ENCODE measurements around the gene MACO1. TPM values are rescaled to one million over a fixed set of nuclear protein-coding genes. Genes with fewer than 3 reads are reported as not detected.

MACO1 gene
- total and polyA plus RNA-seq, 2 donors from 2014 or later, result 12.1 to 19.3 TPM

DNA sequence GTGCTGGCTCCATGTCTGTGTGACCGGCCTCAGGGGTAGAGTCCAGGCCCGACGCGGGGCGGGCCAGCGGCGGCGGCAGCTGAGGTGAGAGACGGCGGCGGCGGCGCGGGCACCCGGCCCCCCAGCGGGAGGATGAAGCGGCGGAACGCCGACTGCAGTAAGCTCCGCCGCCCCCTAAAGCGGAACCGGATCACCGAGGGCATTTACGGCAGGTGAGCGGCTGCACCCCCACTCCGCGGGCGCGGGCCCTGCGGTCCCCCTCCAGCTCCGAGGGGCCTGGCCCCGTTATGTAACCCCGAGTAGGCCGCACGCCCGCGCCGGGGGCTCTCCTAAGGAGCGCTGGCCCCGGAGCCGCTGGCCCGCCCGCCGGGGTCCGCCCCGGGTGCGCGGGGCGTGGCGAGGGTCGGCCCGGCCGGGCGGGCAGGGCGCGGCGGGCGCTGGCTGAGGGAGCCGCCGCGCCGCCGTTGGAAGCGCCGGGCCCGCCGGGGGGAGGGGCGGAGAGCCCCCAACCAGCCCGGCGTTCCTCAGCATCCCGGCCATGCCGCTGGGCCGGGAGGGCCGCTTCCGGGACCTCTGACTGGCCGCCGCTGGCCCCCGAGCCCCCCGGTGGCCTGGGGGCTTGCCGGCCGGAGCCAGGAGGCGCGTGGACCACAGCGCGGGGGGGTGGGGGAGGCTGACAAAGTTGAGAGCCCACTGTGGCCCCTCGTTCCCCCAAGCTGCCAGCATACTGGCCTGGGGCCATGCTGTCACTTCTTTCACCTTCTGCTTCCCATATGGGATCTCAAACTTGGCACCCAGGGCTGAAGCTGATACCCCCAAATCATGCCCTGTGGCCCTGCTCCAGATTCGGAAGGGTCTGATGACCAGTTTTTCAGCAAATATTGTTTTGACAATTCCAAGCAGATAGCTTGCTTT, 527 bp downstream of the MACO1 start:
- DNase-seq, result peak in 3 of 5 donors; percentile 11 to 76 (median 68)

DNA sequence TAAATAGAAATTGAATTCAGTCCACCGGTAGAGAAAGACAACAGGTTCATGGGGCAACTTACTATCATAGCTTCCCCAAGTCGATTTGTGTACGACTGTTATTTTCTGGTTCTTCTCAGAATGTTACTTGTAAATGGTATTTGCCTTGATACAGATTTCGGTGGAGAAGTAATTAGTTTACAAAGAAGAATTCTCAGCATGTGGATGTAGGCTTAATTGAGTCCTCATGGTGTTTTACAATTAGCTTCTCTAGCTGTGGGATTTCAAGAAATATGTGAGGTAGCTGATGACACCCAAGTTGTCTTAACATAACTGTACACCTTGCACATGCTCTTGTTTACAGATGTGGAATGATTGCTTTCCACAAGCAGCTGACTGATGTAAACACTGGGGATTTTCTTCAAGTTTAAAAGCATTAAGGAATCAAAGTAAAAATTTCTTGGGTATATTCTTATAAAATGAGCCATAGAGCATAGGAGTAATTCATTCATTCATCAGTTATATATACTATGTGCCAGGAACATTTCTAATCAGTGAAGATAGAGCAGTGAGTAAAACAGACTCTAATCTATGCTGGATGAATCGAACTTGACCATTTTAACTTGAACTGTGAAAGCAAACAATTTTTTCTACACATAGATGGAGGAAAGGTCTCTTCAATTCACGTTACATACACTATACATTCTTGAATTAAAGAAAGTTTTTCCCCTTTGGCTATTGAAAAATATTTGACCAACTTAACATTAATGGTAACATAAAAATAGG, 1.4 kb downstream of the MACO1 start:
- Histone ChIP-seq H3K4me1 (ENCODE audit: control insufficient read depth in 2 of 3, insufficient read depth in 2 of 3, low read depth in 1 of 3, low read length in 3 of 3) (peaks cover 0 to 32% (median 25%) of the 10 kb centered on the region in 3 donors), H3K36me3 (ENCODE audit: control insufficient read depth in 2 of 3, insufficient read depth in 3 of 3, low read length in 3 of 3) (no peaks in the 10 kb centered on the region), H3K27me3 (ENCODE audit: control insufficient read depth, insufficient read depth, low read length) (no peaks in the 10 kb centered on the region), H3K27ac (ENCODE audit: low read depth in 2 of 2, low read length in 2 of 2) (peak overlapping the region; percentile 46 to 58), H3K9me3 (ENCODE audit: control insufficient read depth in 2 of 3, insufficient read depth in 1 of 3, low read length in 3 of 3) (no peaks in the 10 kb centered on the region), H3K4me3 (ENCODE audit: low read length in 3 of 3) (peak overlapping the region; percentile 65 to 79 (median 78)), H3K9ac (ENCODE audit: low read length in 3 of 3) (peak overlapping the region; percentile 38 to 71 (median 53))
- intact Hi-C loops (cut with DNase I), result no loop called here
- FAIRE-seq (no peak), DNase-seq (peak in 1 of 5 donors; percentile 14)
- TF ChIP-seq, protein P1, sequence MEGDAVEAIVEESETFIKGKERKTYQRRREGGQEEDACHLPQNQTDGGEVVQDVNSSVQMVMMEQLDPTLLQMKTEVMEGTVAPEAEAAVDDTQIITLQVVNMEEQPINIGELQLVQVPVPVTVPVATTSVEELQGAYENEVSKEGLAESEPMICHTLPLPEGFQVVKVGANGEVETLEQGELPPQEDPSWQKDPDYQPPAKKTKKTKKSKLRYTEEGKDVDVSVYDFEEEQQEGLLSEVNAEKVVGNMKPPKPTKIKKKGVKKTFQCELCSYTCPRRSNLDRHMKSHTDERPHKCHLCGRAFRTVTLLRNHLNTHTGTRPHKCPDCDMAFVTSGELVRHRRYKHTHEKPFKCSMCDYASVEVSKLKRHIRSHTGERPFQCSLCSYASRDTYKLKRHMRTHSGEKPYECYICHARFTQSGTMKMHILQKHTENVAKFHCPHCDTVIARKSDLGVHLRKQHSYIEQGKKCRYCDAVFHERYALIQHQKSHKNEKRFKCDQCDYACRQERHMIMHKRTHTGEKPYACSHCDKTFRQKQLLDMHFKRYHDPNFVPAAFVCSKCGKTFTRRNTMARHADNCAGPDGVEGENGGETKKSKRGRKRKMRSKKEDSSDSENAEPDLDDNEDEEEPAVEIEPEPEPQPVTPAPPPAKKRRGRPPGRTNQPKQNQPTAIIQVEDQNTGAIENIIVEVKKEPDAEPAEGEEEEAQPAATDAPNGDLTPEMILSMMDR (IDR thresholded peaks at IDR 0.05; ENCODE audit: borderline replicate concordance, extremely low read depth, insufficient read depth), result no peak

More for the DNA sequence above, 527 bp downstream of the MACO1 start:
- Histone ChIP-seq H3K27ac (ENCODE audit: low read depth in 2 of 2, low read length in 2 of 2) (peak overlapping the region; percentile 74 to 78), H3K9ac (ENCODE audit: low read length in 3 of 3) (peak overlapping the region; percentile 53 to 71 (median 56)), H3K4me3 (ENCODE audit: low read length in 3 of 3) (peak overlapping the region; percentile 65 to 79 (median 78)), H3K9me3 (ENCODE audit: control insufficient read depth in 2 of 3, insufficient read depth in 1 of 3, low read length in 3 of 3) (no peaks in the 10 kb centered on the region), H3K4me1 (ENCODE audit: control insufficient read depth in 2 of 3, insufficient read depth in 2 of 3, low read depth in 1 of 3, low read length in 3 of 3) (peaks cover 0 to 26% (median 21%) of the 10 kb centered on the region in 3 donors), H3K27me3 (ENCODE audit: control insufficient read depth, insufficient read depth, low read length) (no peaks in the 10 kb centered on the region), H3K36me3 (ENCODE audit: control insufficient read depth in 2 of 3, insufficient read depth in 3 of 3, low read length in 3 of 3) (no peaks in the 10 kb centered on the region)
- no peak for FAIRE-seq
- intact Hi-C loops (cut with DNase I), result no loop called here
- TF ChIP-seq, protein P1 (IDR thresholded peaks at IDR 0.05; ENCODE audit: borderline replicate concordance, extremely low read depth, insufficient read depth), result no peak

DNA sequence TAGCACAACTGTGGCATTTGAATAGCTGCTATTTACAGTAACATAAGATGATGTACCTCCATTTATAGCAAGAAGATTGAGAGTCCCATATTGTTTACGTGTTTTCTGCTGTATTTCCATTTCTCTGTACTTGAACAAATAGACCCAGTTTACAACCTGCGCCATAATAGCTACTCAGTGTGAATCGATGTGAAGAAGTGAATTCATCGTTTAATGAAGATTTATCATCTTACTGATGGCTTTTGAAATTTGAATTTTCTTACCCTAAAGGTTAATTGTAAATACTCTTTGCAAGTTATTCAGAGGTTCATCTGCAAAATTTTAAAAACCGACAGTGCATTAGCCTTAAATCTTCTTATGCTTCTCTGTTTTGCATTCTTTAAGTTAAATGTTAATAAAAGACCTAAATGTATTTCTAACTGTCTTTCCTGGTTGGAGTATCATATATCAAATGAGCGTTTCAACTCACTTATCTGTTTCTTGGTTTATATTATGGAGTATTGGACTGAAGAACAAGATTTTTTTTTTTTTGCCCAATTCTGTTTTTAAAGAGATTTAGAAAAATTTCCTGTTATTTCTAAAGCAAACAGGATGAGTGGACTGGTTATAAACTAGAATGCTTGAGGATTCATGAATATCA, 2.2 kb downstream of the MACO1 start:
- peaks cover 0 to 32% (median 25%) of the 10 kb centered on the region in 3 donors for H3K4me1 ChIP-seq (ENCODE audit: control insufficient read depth in 2 of 3, insufficient read depth in 2 of 3, low read depth in 1 of 3, low read length in 3 of 3)

More for the DNA sequence above, 2.2 kb downstream of the MACO1 start:
- intact Hi-C loops (cut with DNase I), result no loop called here
- no peaks in the 10 kb centered on the region for H3K9me3 ChIP-seq (ENCODE audit: control insufficient read depth in 2 of 3, insufficient read depth in 1 of 3, low read length in 3 of 3)
- TF ChIP-seq, protein P1 (IDR thresholded peaks at IDR 0.05; ENCODE audit: borderline replicate concordance, extremely low read depth, insufficient read depth), result no peak
- no peaks in the 10 kb centered on the region for H3K27me3 ChIP-seq (ENCODE audit: control insufficient read depth, insufficient read depth, low read length)
- no peaks in the 10 kb centered on the region for H3K36me3 ChIP-seq (ENCODE audit: control insufficient read depth in 2 of 3, insufficient read depth in 3 of 3, low read length in 3 of 3)
- H3K4me3 ChIP-seq (ENCODE audit: low read length in 3 of 3), result peak overlapping the region in 1 of 3 donors; percentile 79
- no peak overlapping the region for H3K27ac ChIP-seq (ENCODE audit: low read depth in 2 of 2, low read length in 2 of 2)
- no peak for DNase-seq
- no peak for FAIRE-seq
- no peak overlapping the region for H3K9ac ChIP-seq (ENCODE audit: low read length in 3 of 3)
